Smooth muscle cell (in vitro differentiated cells): ENCODE data around the gene TLR6. TPM values are rescaled to one million over a fixed set of nuclear protein-coding genes. Genes with fewer than 3 reads are reported as not detected.
"Not testable (repeated sequence)": the region's sequence is repeated elsewhere in the genome, so short reads cannot be mapped to it uniquely, and the experiment has no call there.

Experiments used
- DNase-seq: peaks from one replicate; lab custom pipeline; 2025; ENCODE audit not compliant: unreplicated experiment; lab: John Stamatoyannopoulos, UW
- H2AFZ ChIP-seq: fragments of 200-600 bp; sonication (generic); 2 replicates; pipeline ENCODE4 v1.6.0; 2016; ENCODE audit warnings: antibody characterized with exemption, low read depth, mild to moderate bottlenecking
- H3F3A ChIP-seq: fragments of 200-600 bp; sonication (generic); 2 replicates; pipeline ENCODE4 v1.6.0; 2017; ENCODE audit warnings: antibody characterized with exemption, low read depth
- H3K27ac ChIP-seq: fragments of 200-600 bp; sonication (generic); 2 replicates; pipeline ENCODE4 v1.5.1; 2016; ENCODE audit warnings: low read depth, mild to moderate bottlenecking
- H3K27me3 ChIP-seq: fragments of 200-600 bp; sonication (generic); 2 replicates; pipeline ENCODE4 v1.6.1; 2016; ENCODE audit warnings: low read depth, mild to moderate bottlenecking
- H3K36me3 ChIP-seq: fragments of 200-600 bp; sonication (generic); 2 replicates; pipeline ENCODE4 v1.5.1; 2016; ENCODE audit warnings: low read depth
- H3K4me1 ChIP-seq: fragments of 200-600 bp; sonication (generic); 2 replicates; pipeline ENCODE4 v1.5.1; 2016; ENCODE audit warnings: low read depth
- H3K4me2 ChIP-seq: fragments of 200-600 bp; sonication (generic); 2 replicates; pipeline ENCODE4 v1.6.0; 2016; ENCODE audit warnings: mild to moderate bottlenecking
- H3K4me3 ChIP-seq: fragments of 200-600 bp; sonication (generic); 2 replicates; pipeline ENCODE4 v1.5.1; 2016; ENCODE audit warnings: mild to moderate bottlenecking
- H3K79me2 ChIP-seq: fragments of 200-600 bp; sonication (generic); 2 replicates; pipeline ENCODE4 v1.6.0; 2016; ENCODE audit warnings: low read depth, mild to moderate bottlenecking
- H3K9ac ChIP-seq: fragments of 200-600 bp; sonication (generic); 2 replicates; pipeline ENCODE4 v1.6.0; 2016; ENCODE audit warnings: low read depth
- H3K9me3 ChIP-seq: fragments of 200-600 bp; sonication (generic); replicated peaks from 2 replicates; pipeline ENCODE4 v1.5.1; 2016; ENCODE audit warnings: low read depth
- H4K20me1 ChIP-seq: fragments of 200-600 bp; sonication (generic); 2 replicates; pipeline ENCODE4 v1.6.0; 2016; ENCODE audit warnings: low read depth
- CTCF ChIP-seq: fragments of 200-600 bp; sonication (generic); IDR thresholded peaks from 2 replicates; pipeline ENCODE4 v1.5.1; 2017; ENCODE audit warnings: borderline replicate concordance, mild to moderate bottlenecking, antibody characterized with exemption; ENCODE audit not compliant: insufficient read depth, poor library complexity, severe bottlenecking
- WGBS: methylation state at CpG from one replicate; pipeline ENCODE4 v1.1.7; 2016; ENCODE audit warnings: low lambda C conversion rate; 5-methylcytosine and 5-hydroxymethylcytosine counted together
- polyA plus RNA-seq: library from polyadenylated mRNA; unstranded; fragments of >200 nt; fragmentation: Nextera tagmentation; extraction: Ambion mirVana; gene quantifications from 2 replicates; pipeline ENCODE4 v1.2.1, GENCODE V29; 2016
- total RNA-seq: library from RNA; depleted of rRNA; stranded (reverse); fragments of >200 nt; gene quantifications from 2 replicates; pipeline ENCODE4 v1.2.3, GENCODE V29; 2014

The TLR6 gene
- total and polyA plus RNA-seq, 2 experiments from 2014 or later = 0.17 to 4.4 TPM

- 95% methylated on average over 6 of the region's 6 CpGs for WGBS
- Histone ChIP-seq H3F3A (no peaks in the 10 kb centered on the region), H3K9ac (no peak overlapping the region), H3K9me3 (no peaks in the 10 kb centered on the region), H3K4me3 (no peak overlapping the region), H3K4me1 (no peaks in the 10 kb centered on the region), H2AFZ (no peak overlapping the region), H3K27me3 (no peaks in the 10 kb centered on the region), H4K20me1 (no peaks in the 10 kb centered on the region), H3K79me2 (no peaks in the 10 kb centered on the region), H3K36me3 (no peaks in the 10 kb centered on the region), H3K27ac (no peak overlapping the region), H3K4me2 (no peak overlapping the region)
- TF ChIP-seq CTCF = no peak
- DNase-seq = no peak
Observed at GRCh38 chr4:38811297-38811696, 45.3 kb downstream of the TLR6 start.

- not testable (repeated sequence) for H4K20me1 ChIP-seq, H3K4me1 ChIP-seq, H3K79me2 ChIP-seq, H3K4me3 ChIP-seq, H3K9me3 ChIP-seq, H2AFZ ChIP-seq, H3K36me3 ChIP-seq, H3K9ac ChIP-seq, DNase-seq, H3K27me3 ChIP-seq, H3K4me2 ChIP-seq, H3K27ac ChIP-seq, H3F3A ChIP-seq
- 96% methylated on average over 18 of the region's 29 CpGs for WGBS
Observed at GRCh38 chr4:38807462-38807861, 49.2 kb downstream of the TLR6 start.

GRCh38 chr4:38806251-38806650 lies 50.4 kb downstream of the TLR6 start:
- not testable (repeated sequence) for H3K9ac ChIP-seq, H3K4me2 ChIP-seq
- WGBS = 96% methylated on average over 9 of the region's 9 CpGs

GRCh38 chr4:38805530-38806145 lies 51.0 kb downstream of the TLR6 start:
- H3K9me3 ChIP-seq = no peaks in the 10 kb centered on the region
- no peaks in the 10 kb centered on the region for H3K79me2 ChIP-seq
- H3K36me3 ChIP-seq = no peaks in the 10 kb centered on the region
- H3K9ac ChIP-seq = no peak overlapping the region
- 78% methylated on average over 5 of the region's 5 CpGs for WGBS
- H3K4me1 ChIP-seq = no peaks in the 10 kb centered on the region
- no peak overlapping the region for H3K27ac ChIP-seq
- no peak overlapping the region for H3K4me3 ChIP-seq
- no peak for TF ChIP-seq CTCF
- no peak for DNase-seq
- H4K20me1 ChIP-seq = no peaks in the 10 kb centered on the region
- no peaks in the 10 kb centered on the region for H3F3A ChIP-seq
- no peak overlapping the region for H3K4me2 ChIP-seq
- no peak overlapping the region for H2AFZ ChIP-seq
- no peaks in the 10 kb centered on the region for H3K27me3 ChIP-seq

More at GRCh38 chr4:38806251-38806650, 50.4 kb downstream of the TLR6 start:
- DNase-seq, H3K9me3 ChIP-seq, H3K27me3 ChIP-seq, H2AFZ ChIP-seq, H4K20me1 ChIP-seq, H3K36me3 ChIP-seq, H3K4me1 ChIP-seq, H3K27ac ChIP-seq, H3K4me3 ChIP-seq, H3F3A ChIP-seq, H3K79me2 ChIP-seq: not testable (repeated sequence)
